Osteoblast (primary cell): ENCODE data around the gene NME7. TPM values are rescaled to one million over a fixed set of nuclear protein-coding genes. Genes with fewer than 3 reads are reported as not detected.

ENCODE experiments used
- DNase-seq: peaks from one replicate; pipeline ENCODE4 v3.0.0; 2011; ENCODE audit warnings: low spot score, mixed read lengths; ENCODE audit not compliant: insufficient read length; ENCODE audit errors: missing footprints
- H2AFZ ChIP-seq: 2 replicates; pipeline ENCODE4 v1.6.0; 2011; ENCODE audit warnings: mild to moderate bottlenecking, low read length
- H3K27ac ChIP-seq: 2 replicates; pipeline ENCODE4 v1.5.1; 2011; ENCODE audit warnings: mild to moderate bottlenecking, low read depth, low read length, moderate library complexity
- H3K27me3 ChIP-seq: 2 replicates; pipeline ENCODE4 v1.6.0; 2012; ENCODE audit warnings: mild to moderate bottlenecking, control low read depth, inconsistent platforms, low read length, moderate library complexity; ENCODE audit not compliant: insufficient read depth
- H3K36me3 ChIP-seq: 2 replicates; pipeline ENCODE4 v1.5.1; 2011; ENCODE audit warnings: mild to moderate bottlenecking, low read length, control low read depth, moderate library complexity; ENCODE audit not compliant: insufficient read depth
- H3K4me1 ChIP-seq: 2 replicates; pipeline ENCODE4 v1.5.1; 2011; ENCODE audit warnings: mild to moderate bottlenecking, low read length, control low read depth, moderate library complexity; ENCODE audit not compliant: insufficient read depth
- H3K4me2 ChIP-seq: 2 replicates; pipeline ENCODE4 v1.6.0; 2011; ENCODE audit warnings: mild to moderate bottlenecking, low read length; ENCODE audit not compliant: insufficient read depth
- H3K4me3 ChIP-seq: fragments of 200-600 bp; sonication (generic); 3 replicates; pipeline ENCODE4 v1.5.1; 2012; ENCODE audit warnings: mild to moderate bottlenecking, low read length, inconsistent platforms; ENCODE audit not compliant: insufficient read depth
- H3K79me2 ChIP-seq: 2 replicates; pipeline ENCODE4 v1.6.0; 2012; ENCODE audit warnings: mild to moderate bottlenecking, low read length, control low read depth, inconsistent platforms; ENCODE audit not compliant: insufficient read depth
- H3K9me3 ChIP-seq: 2 replicates; pipeline ENCODE4 v1.5.1; 2011; ENCODE audit warnings: low read depth, low read length, control low read depth
- H4K20me1 ChIP-seq: 2 replicates; pipeline ENCODE4 v1.6.0; 2012; ENCODE audit warnings: mild to moderate bottlenecking, low read length, control low read depth; ENCODE audit not compliant: insufficient read depth
- CTCF ChIP-seq: IDR thresholded peaks from 2 replicates; pipeline ENCODE4 v1.5.1; 2011; ENCODE audit warnings: mild to moderate bottlenecking, low read depth, low read length, moderate library complexity; ENCODE audit errors: extremely low read depth
- total RNA-seq: library from RNA; depleted of rRNA; stranded (reverse); fragments of >200 nt; gene quantifications from 2 replicates; pipeline ENCODE4 v1.2.3, GENCODE V29; 2012

NME7 gene
- total RNA-seq, 1 donor = 31.5 TPM

GRCh38 chr1:169094897-169095569 lies 272.6 kb downstream of the NME7 start:
- no peaks in the 10 kb centered on the region for H4K20me1 ChIP-seq
- no peaks in the 10 kb centered on the region for H3K4me1 ChIP-seq
- H3K27me3 ChIP-seq = no peaks in the 10 kb centered on the region
- H3K4me3 ChIP-seq = no peak overlapping the region
- no peak for DNase-seq
- no peak overlapping the region for H3K27ac ChIP-seq
- TF ChIP-seq CTCF = no peak
- no peaks in the 10 kb centered on the region for H3K36me3 ChIP-seq
- no peaks in the 10 kb centered on the region for H3K9me3 ChIP-seq
- H3K4me2 ChIP-seq = no peak overlapping the region
- H2AFZ ChIP-seq = no peak overlapping the region
- no peaks in the 10 kb centered on the region for H3K79me2 ChIP-seq

GRCh38 chr1:169092399-169092798 lies 275.2 kb downstream of the NME7 start:
- no peak for TF ChIP-seq CTCF
- Histone ChIP-seq H3K27me3 (no peaks in the 10 kb centered on the region), H3K36me3 (no peaks in the 10 kb centered on the region), H3K79me2 (no peaks in the 10 kb centered on the region), H4K20me1 (no peaks in the 10 kb centered on the region), H3K4me1 (no peaks in the 10 kb centered on the region), H2AFZ (no peak overlapping the region), H3K4me3 (no peak overlapping the region), H3K4me2 (no peak overlapping the region), H3K27ac (no peak overlapping the region), H3K9me3 (no peaks in the 10 kb centered on the region)
- no peak for DNase-seq

- no peak for DNase-seq
- no peaks in the 10 kb centered on the region for H3K36me3 ChIP-seq
- no peak overlapping the region for H3K4me3 ChIP-seq
- H3K9me3 ChIP-seq = no peaks in the 10 kb centered on the region
- H4K20me1 ChIP-seq = no peaks in the 10 kb centered on the region
- no peak for TF ChIP-seq CTCF
- no peaks in the 10 kb centered on the region for H3K27me3 ChIP-seq
- no peak overlapping the region for H3K27ac ChIP-seq
- no peaks in the 10 kb centered on the region for H3K4me1 ChIP-seq
- no peaks in the 10 kb centered on the region for H3K79me2 ChIP-seq
- H2AFZ ChIP-seq = no peak overlapping the region
- no peak overlapping the region for H3K4me2 ChIP-seq
Measured at GRCh38 chr1:169091480-169091941, 276.1 kb downstream of the NME7 start.

- H3K36me3 ChIP-seq = no peaks in the 10 kb centered on the region
- H4K20me1 ChIP-seq = no peaks in the 10 kb centered on the region
- no peak overlapping the region for H3K4me3 ChIP-seq
- no peaks in the 10 kb centered on the region for H3K9me3 ChIP-seq
- no peak for TF ChIP-seq CTCF
- no peaks in the 10 kb centered on the region for H3K79me2 ChIP-seq
- no peak overlapping the region for H3K4me2 ChIP-seq
- H3K27me3 ChIP-seq = no peaks in the 10 kb centered on the region
- no peak overlapping the region for H3K27ac ChIP-seq
- H2AFZ ChIP-seq = no peak overlapping the region
- no peak for DNase-seq
- H3K4me1 ChIP-seq = no peaks in the 10 kb centered on the region
Measured at GRCh38 chr1:169090900-169091311, 276.7 kb downstream of the NME7 start.
